ENCODE results near the gene KIAA0232.

The KIAA0232 gene

DNA sequence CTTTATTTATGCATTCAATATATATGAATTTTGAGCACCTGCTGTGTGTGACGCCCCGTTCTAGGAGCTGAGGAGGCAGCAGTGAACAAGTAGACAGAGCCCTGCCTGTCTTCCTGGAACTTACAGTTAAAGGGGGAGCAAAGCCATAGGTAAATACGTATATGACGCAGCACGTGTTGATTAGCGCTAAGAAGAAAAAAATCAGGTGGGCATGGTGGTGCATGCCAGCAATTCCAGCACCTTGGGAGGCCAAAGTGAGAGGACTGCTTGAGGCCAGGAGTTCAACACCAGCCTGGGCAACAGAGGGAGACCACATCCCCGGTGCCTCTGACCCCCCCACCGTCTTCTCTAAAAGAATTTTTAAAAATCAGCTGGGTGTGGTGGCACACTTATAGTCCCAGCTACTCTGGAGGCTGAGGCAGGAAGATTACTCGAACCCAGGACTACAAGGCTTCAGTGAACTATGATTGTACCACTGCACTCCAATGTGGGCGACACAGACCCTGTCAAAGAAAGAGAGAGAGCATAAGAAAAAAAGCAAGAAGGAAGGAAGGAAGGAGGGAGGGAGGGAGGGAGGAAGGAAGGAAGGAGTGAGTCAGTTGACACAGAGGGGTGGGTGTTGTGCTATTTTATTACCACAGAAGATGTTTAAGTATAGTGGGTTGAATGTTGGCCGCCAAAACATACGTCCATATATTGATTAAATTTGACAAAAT, 5.4 kb upstream of the KIAA0232 start:
- Histone ChIP-seq H3K9me3 (ENCODE audit: control insufficient read depth in 2 of 2, low read length in 2 of 2) (no peaks in the 10 kb centered on the region), H3K27me3 (ENCODE audit: control insufficient read depth in 1 of 2, insufficient read depth in 2 of 2, low read length in 2 of 2) (peaks cover 0 to 2% of the 10 kb centered on the region in 2 donors), H3K9ac (ENCODE audit: low read length in 2 of 2) (no peak overlapping the region), H3K27ac (ENCODE audit: low read length) (no peak overlapping the region), H3K4me1 (ENCODE audit: control insufficient read depth, insufficient read depth, low read length) (peaks cover 3% of the 10 kb centered on the region), H3K36me3 (ENCODE audit: control insufficient read depth in 2 of 2, insufficient read depth in 2 of 2, low read length in 2 of 2) (no peaks in the 10 kb centered on the region), H3K4me3 (ENCODE audit: low read length in 2 of 2) (no peak overlapping the region)

- no peaks in the 10 kb centered on the region for H3K9me3 ChIP-seq (ENCODE audit: control insufficient read depth in 2 of 2, low read length in 2 of 2)
- H3K27me3 ChIP-seq (ENCODE audit: control insufficient read depth in 1 of 2, insufficient read depth in 2 of 2, low read length in 2 of 2) = peaks cover 0 to 2% of the 10 kb centered on the region in 2 donors
- H3K4me1 ChIP-seq (ENCODE audit: control insufficient read depth, insufficient read depth, low read length) = peaks cover 3% of the 10 kb centered on the region
- no peaks in the 10 kb centered on the region for H3K36me3 ChIP-seq (ENCODE audit: control insufficient read depth in 2 of 2, insufficient read depth in 2 of 2, low read length in 2 of 2)
- no peak overlapping the region for H3K27ac ChIP-seq (ENCODE audit: low read length)
- H3K9ac ChIP-seq (ENCODE audit: low read length in 2 of 2) = no peak overlapping the region
- H3K4me3 ChIP-seq (ENCODE audit: low read length in 2 of 2) = no peak overlapping the region
Observed at GRCh38 chr4:6777636-6778281, 4.8 kb upstream of the KIAA0232 start.

DNA sequence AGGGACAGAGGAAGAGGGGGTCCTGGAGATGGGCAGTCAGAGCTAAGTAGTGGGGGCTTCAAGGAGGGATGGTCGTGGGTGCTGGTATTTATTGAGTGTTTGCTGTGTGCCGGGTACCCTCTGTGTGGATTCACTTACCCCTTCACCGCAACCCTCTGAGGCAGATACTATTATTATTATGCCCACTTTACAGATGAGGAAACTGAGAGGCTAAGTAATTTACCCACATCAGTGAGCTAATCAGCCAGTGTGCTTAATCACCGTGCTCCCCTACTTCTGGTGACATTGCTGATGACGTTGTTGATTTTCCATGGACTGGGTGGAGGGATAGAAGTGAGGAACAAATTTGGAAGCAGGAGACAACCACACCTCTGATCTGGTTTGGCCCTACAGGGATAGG, 4.1 kb upstream of the KIAA0232 start:
- Histone ChIP-seq H3K9me3 (ENCODE audit: control insufficient read depth in 2 of 2, low read length in 2 of 2) (no peaks in the 10 kb centered on the region), H3K27me3 (ENCODE audit: control insufficient read depth in 1 of 2, insufficient read depth in 2 of 2, low read length in 2 of 2) (peaks cover 0 to 2% of the 10 kb centered on the region in 2 donors), H3K4me3 (ENCODE audit: low read length in 2 of 2) (no peak overlapping the region), H3K36me3 (ENCODE audit: control insufficient read depth in 2 of 2, insufficient read depth in 2 of 2, low read length in 2 of 2) (no peaks in the 10 kb centered on the region), H3K9ac (ENCODE audit: low read length in 2 of 2) (no peak overlapping the region), H3K4me1 (ENCODE audit: control insufficient read depth, insufficient read depth, low read length) (peaks cover 3% of the 10 kb centered on the region), H3K27ac (ENCODE audit: low read length) (no peak overlapping the region)

GRCh38 chr4:6779667-6780565, 2.6 kb upstream of the KIAA0232 start:
- Histone ChIP-seq H3K4me1 (ENCODE audit: control insufficient read depth, insufficient read depth, low read length) (peaks cover 15% of the 10 kb centered on the region), H3K9me3 (ENCODE audit: control insufficient read depth in 2 of 2, low read length in 2 of 2) (no peaks in the 10 kb centered on the region), H3K36me3 (ENCODE audit: control insufficient read depth in 2 of 2, insufficient read depth in 2 of 2, low read length in 2 of 2) (no peaks in the 10 kb centered on the region), H3K27me3 (ENCODE audit: control insufficient read depth in 1 of 2, insufficient read depth in 2 of 2, low read length in 2 of 2) (peaks cover 0 to 2% of the 10 kb centered on the region in 2 donors), H3K4me3 (ENCODE audit: low read length in 2 of 2) (no peak overlapping the region), H3K27ac (ENCODE audit: low read length) (no peak overlapping the region), H3K9ac (ENCODE audit: low read length in 2 of 2) (no peak overlapping the region)

- no peak overlapping the region for H3K4me3 ChIP-seq (ENCODE audit: low read length in 2 of 2)
- H3K9ac ChIP-seq (ENCODE audit: low read length in 2 of 2) = no peak overlapping the region
- H3K27me3 ChIP-seq (ENCODE audit: control insufficient read depth in 1 of 2, insufficient read depth in 2 of 2, low read length in 2 of 2) = peaks cover 0 to 2% of the 10 kb centered on the region in 2 donors
- peaks cover 15% of the 10 kb centered on the region for H3K4me1 ChIP-seq (ENCODE audit: control insufficient read depth, insufficient read depth, low read length)
- H3K36me3 ChIP-seq (ENCODE audit: control insufficient read depth in 2 of 2, insufficient read depth in 2 of 2, low read length in 2 of 2) = no peaks in the 10 kb centered on the region
- no peaks in the 10 kb centered on the region for H3K9me3 ChIP-seq (ENCODE audit: control insufficient read depth in 2 of 2, low read length in 2 of 2)
- no peak overlapping the region for H3K27ac ChIP-seq (ENCODE audit: low read length)
Observed at GRCh38 chr4:6781113-6781512, 1.4 kb upstream of the KIAA0232 start.

- peak overlapping the region in 1 of 2 donors; percentile 13 for H3K9ac ChIP-seq (ENCODE audit: low read length in 2 of 2)
- peaks cover 15% of the 10 kb centered on the region for H3K4me1 ChIP-seq (ENCODE audit: control insufficient read depth, insufficient read depth, low read length)
- no peak overlapping the region for H3K27ac ChIP-seq (ENCODE audit: low read length)
- no peaks in the 10 kb centered on the region for H3K9me3 ChIP-seq (ENCODE audit: control insufficient read depth in 2 of 2, low read length in 2 of 2)
- H3K4me3 ChIP-seq (ENCODE audit: low read length in 2 of 2) = peak overlapping the region in 1 of 2 donors; percentile 88
- H3K36me3 ChIP-seq (ENCODE audit: control insufficient read depth in 2 of 2, insufficient read depth in 2 of 2, low read length in 2 of 2) = no peaks in the 10 kb centered on the region
- peaks cover 0 to 2% of the 10 kb centered on the region in 2 donors for H3K27me3 ChIP-seq (ENCODE audit: control insufficient read depth in 1 of 2, insufficient read depth in 2 of 2, low read length in 2 of 2)
Observed at GRCh38 chr4:6781561-6781960, 966 bp upstream of the KIAA0232 start.

DNA sequence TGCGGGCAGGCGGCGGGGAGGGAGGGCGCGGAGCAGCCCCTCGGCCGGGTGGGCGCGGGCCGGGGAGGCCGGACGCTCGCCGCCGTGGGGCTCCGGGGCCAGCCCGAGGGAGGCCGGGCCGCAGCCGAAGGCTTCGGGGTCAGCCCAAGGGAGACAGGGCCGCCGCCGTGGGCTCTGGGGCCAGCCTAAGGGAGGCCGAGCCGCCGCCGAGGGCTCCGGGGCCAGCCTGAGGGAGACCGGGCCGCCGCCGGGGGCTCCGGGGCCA, 251 bp downstream of the KIAA0232 start:
- H3K9ac ChIP-seq (ENCODE audit: low read length in 2 of 2) = peak overlapping the region; percentile 87 to 92
- peaks cover 15% of the 10 kb centered on the region for H3K4me1 ChIP-seq (ENCODE audit: control insufficient read depth, insufficient read depth, low read length)
- peak overlapping the region; percentile 65 to 88 for H3K4me3 ChIP-seq (ENCODE audit: low read length in 2 of 2)
- no peaks in the 10 kb centered on the region for H3K27me3 ChIP-seq (ENCODE audit: control insufficient read depth in 1 of 2, insufficient read depth in 2 of 2, low read length in 2 of 2)
- H3K36me3 ChIP-seq (ENCODE audit: control insufficient read depth in 2 of 2, insufficient read depth in 2 of 2, low read length in 2 of 2) = no peaks in the 10 kb centered on the region
- peak overlapping the region; percentile 96 for H3K27ac ChIP-seq (ENCODE audit: low read length)
- H3K9me3 ChIP-seq (ENCODE audit: control insufficient read depth in 2 of 2, low read length in 2 of 2) = no peaks in the 10 kb centered on the region

DNA sequence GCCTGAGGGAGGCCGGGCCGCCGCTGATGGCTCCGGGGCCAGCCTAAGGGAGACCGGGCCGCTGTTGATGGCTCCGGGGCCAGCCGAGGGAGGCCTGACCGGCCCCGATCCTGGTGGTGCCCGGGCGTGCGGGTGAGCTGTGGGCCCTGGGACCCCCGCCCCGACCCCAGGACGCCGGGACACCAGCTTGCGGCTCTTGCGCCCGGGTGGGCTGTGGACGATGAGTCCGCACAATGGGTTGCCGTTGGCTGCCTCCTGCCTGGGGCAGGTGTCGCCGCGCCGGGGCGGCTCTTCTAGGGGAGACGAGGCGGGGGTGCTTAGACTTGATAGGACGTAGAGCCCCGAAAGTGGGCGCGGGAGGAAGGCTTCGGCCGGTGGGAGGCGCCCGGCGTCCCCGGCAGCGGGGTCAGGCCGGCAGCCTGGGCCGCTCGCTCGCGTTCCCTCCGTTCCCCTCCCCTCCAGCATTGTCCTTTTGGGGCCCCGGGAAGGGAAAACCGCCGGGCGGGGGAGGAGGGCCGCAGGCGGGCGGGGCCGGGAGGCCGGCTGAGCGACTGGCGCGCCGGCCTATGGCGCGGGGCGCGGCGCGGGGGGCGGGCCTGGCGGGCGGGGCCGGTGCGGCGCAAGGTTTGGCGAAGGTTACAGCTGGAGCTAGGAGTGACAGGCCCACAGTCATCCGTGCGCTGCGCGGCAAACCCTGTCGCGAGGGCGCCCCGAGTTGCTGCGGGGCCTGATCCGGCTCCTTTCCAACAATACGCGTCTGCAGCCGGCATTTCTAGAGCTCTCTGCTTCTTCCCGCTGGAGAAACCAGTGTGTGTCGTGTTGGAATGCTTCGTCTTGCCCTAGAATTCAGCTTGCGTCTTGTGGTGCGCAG, 819 bp downstream of the KIAA0232 start:
- Histone ChIP-seq H3K27ac (ENCODE audit: low read length) (peak overlapping the region; percentile 96), H3K4me1 (ENCODE audit: control insufficient read depth, insufficient read depth, low read length) (peaks cover 15% of the 10 kb centered on the region), H3K4me3 (ENCODE audit: low read length in 2 of 2) (peak overlapping the region; percentile 86 to 88), H3K27me3 (ENCODE audit: control insufficient read depth in 1 of 2, insufficient read depth in 2 of 2, low read length in 2 of 2) (no peaks in the 10 kb centered on the region), H3K9me3 (ENCODE audit: control insufficient read depth in 2 of 2, low read length in 2 of 2) (no peaks in the 10 kb centered on the region), H3K9ac (ENCODE audit: low read length in 2 of 2) (peak overlapping the region; percentile 87 to 92), H3K36me3 (ENCODE audit: control insufficient read depth in 2 of 2, insufficient read depth in 2 of 2, low read length in 2 of 2) (no peaks in the 10 kb centered on the region)

GRCh38 chr4:6785572-6785925, 3.0 kb downstream of the KIAA0232 start:
- Histone ChIP-seq H3K27me3 (ENCODE audit: control insufficient read depth in 1 of 2, insufficient read depth in 2 of 2, low read length in 2 of 2) (no peaks in the 10 kb centered on the region), H3K27ac (ENCODE audit: low read length) (no peak overlapping the region), H3K9ac (ENCODE audit: low read length in 2 of 2) (no peak overlapping the region), H3K4me3 (ENCODE audit: low read length in 2 of 2) (peak overlapping the region; percentile 3 to 11), H3K4me1 (ENCODE audit: control insufficient read depth, insufficient read depth, low read length) (peaks cover 15% of the 10 kb centered on the region), H3K9me3 (ENCODE audit: control insufficient read depth in 2 of 2, low read length in 2 of 2) (no peaks in the 10 kb centered on the region), H3K36me3 (ENCODE audit: control insufficient read depth in 2 of 2, insufficient read depth in 2 of 2, low read length in 2 of 2) (no peaks in the 10 kb centered on the region)

- Histone ChIP-seq H3K36me3 (ENCODE audit: control insufficient read depth in 2 of 2, insufficient read depth in 2 of 2, low read length in 2 of 2) (no peaks in the 10 kb centered on the region), H3K27ac (ENCODE audit: low read length) (no peak overlapping the region), H3K9ac (ENCODE audit: low read length in 2 of 2) (no peak overlapping the region), H3K9me3 (ENCODE audit: control insufficient read depth in 2 of 2, low read length in 2 of 2) (no peaks in the 10 kb centered on the region), H3K4me3 (ENCODE audit: low read length in 2 of 2) (no peak overlapping the region), H3K4me1 (ENCODE audit: control insufficient read depth, insufficient read depth, low read length) (peaks cover 16% of the 10 kb centered on the region), H3K27me3 (ENCODE audit: control insufficient read depth in 1 of 2, insufficient read depth in 2 of 2, low read length in 2 of 2) (no peaks in the 10 kb centered on the region)
Observed at GRCh38 chr4:6788123-6788522, 5.6 kb downstream of the KIAA0232 start.
